T-helper 17 cell (primary cell): ENCODE data around the gene HOXB9. TPM values are rescaled to one million over a fixed set of nuclear protein-coding genes. Genes with fewer than 3 reads are reported as not detected.

Experiments used
- ATAC-seq: fragments of 150-1000 bp; cut with Tn5 transposase; 2 replicates; pipeline ENCODE4 v1.10.0; 2021; ENCODE audit warnings: mild to moderate bottlenecking, moderate library complexity
- DNase-seq, 3 donors: peaks; one replicate each; pipeline versions ENCODE4 v3.0.0 to v3.0.0-alpha.2; 2020 to 2021
- H3K9me3 ChIP-seq: one replicate; pipeline ENCODE4 v1.7.0; 2013; ENCODE audit warnings: low read length, mild to moderate bottlenecking; ENCODE audit not compliant: control insufficient read depth, poor library complexity, severe bottlenecking
- H3K27ac Mint-ChIP-seq: one replicate; pipeline ENCODE4 v1.8.0; 2022; ENCODE audit warnings: mild to moderate bottlenecking, moderate library complexity, mixed read lengths
- H3K27me3 Mint-ChIP-seq: one replicate; pipeline ENCODE4 v1.8.0; 2022; ENCODE audit warnings: mixed read lengths
- H3K36me3 Mint-ChIP-seq: one replicate; pipeline ENCODE4 v1.8.0; 2022; ENCODE audit warnings: low read depth, mixed read lengths
- H3K4me1 Mint-ChIP-seq: one replicate; pipeline ENCODE4 v1.8.0; 2022; ENCODE audit warnings: mild to moderate bottlenecking, mixed read lengths
- H3K4me3 Mint-ChIP-seq: one replicate; pipeline ENCODE4 v1.8.0; 2022; ENCODE audit warnings: mild to moderate bottlenecking, moderate library complexity, mixed read lengths
- total RNA-seq, 4 donors: library from RNA in 2 of 4; stranded (reverse) in 2 of 4; gene quantifications; one replicate each; pipeline ENCODE4 v1.2.3 and lab custom pipeline; 2022 to 2026

HOXB9 gene
- total RNA-seq (under 1 TPM in 1 of 2 donors, not detected in 1; 0.16 TPM), total RNA-seq (lab: John Stamatoyannopoulos, UW) (0 to 0.12 reads per million in 2 donors)

DNA sequence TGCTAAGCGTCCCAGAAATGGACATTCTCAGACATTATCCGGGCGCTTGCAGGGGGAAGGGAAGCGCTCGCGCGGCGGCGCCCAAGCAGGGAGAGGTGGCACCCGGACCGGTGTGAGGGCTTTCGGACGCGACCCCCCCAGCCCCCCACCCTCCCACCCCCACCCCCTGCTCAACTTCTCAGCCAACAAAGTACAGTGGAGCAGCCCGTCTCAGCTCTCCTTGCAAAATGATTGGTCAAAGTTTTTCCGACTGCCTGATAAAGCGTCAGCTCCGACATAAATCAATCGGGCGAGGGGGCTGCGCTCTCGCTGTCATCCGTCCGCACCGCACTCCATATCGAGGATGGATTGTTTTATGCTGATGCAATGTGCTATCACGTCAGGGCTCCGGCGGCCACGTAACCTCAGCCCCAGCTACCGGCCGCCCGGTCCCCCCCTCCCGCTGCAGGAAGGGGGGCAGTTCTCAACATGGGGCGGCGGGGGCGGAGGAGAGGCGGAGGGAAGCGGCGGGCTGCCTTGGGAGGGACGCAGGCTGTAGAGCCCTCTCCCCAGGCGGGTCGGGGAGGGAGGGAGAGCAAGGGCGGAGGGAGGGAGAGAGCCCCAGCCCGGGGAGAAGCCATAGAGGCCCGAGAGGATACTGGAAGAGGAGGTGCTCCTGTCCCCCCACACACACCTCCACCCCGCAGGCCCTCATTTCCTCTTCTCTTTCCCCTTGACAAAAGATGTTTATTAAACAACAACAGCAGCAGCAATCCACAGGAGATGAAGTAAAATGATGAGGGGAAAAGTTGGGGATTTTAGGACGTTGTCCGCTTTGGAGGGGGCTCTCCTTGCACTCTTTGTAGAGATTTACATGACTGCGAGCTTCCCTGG, at the start of gene HOXB9:
Gene HOXB9, minus strand, starts transcription at position 114 of the 873 bp plus-strand sequence. Its CDS starts 89 bp downstream, at position 25.
- H3K27ac Mint-ChIP-seq, result no peak within 1 kb of the TSS
- H3K4me1 Mint-ChIP-seq, result peaks cover 17% of the 10 kb centered on the region
- H3K4me3 Mint-ChIP-seq, result peak within 1 kb of the TSS; percentile 91
- peaks cover 91% of the 10 kb centered on the region for H3K27me3 Mint-ChIP-seq
- H3K36me3 Mint-ChIP-seq, result peaks cover 7% of the 10 kb centered on the region
- ATAC-seq (peak; percentile 54), DNase-seq (no peak)
- no peaks in the 10 kb centered on the region for H3K9me3 ChIP-seq

DNA sequence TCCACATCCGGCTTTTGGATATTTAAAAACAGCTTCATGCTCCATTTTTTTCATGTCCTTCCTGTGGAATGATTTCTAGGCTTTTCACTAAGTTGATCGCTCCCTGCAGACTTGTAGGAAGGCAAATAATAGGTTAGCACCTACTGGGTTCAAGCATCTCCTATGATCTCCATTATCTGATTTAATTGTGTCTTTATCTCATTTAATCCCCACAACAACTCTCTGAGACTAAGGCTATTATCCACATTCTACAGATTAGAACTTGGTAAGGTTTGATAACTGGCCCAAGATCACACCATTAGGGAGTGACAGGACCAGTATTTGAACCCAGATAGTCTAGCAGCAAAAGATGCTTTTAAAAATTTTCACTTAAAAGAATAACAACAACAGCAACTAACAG, 46.2 kb upstream of the HOXB9 start:
- H3K9me3 ChIP-seq, result no peaks in the 10 kb centered on the region
- Mint-ChIP-seq H3K27me3 (peaks cover 62% of the 10 kb centered on the region), H3K27ac (no peak overlapping the region), H3K4me1 (peaks cover 7% of the 10 kb centered on the region), H3K36me3 (peaks cover 5% of the 10 kb centered on the region), H3K4me3 (no peak overlapping the region)
- ATAC-seq (no peak), DNase-seq (no peak)

DNA sequence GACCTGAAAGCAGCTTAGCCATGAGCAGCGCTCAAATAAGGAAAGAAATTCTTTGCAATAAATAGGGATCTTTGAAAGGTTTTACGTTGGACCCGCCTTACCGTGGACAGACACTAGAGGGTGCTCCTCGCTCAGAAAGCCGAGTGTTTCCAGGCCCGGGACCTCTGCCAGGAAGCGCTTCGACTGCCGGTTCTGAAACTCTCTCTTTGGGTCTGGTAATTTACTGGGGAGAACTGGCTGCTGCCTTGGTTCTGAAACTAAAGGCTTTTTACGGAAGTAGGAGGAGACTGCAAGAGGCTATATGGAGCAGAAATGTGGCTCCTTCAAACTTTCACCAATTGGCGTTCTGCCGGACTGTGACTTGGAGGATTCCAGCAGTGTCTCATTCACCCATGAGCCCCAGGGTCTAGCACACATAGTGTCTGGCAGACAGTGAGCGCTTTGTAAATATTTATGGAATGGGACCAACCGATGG, 45.6 kb upstream of the HOXB9 start:
- no peaks in the 10 kb centered on the region for H3K9me3 ChIP-seq
- Mint-ChIP-seq H3K27ac (no peak overlapping the region), H3K36me3 (peaks cover 5% of the 10 kb centered on the region), H3K27me3 (peaks cover 61% of the 10 kb centered on the region), H3K4me1 (peaks cover 7% of the 10 kb centered on the region), H3K4me3 (peak overlapping the region; percentile 81)
- ATAC-seq, result peak; percentile 75
- peak; percentile 47 to 61 (median 47) for DNase-seq

DNA sequence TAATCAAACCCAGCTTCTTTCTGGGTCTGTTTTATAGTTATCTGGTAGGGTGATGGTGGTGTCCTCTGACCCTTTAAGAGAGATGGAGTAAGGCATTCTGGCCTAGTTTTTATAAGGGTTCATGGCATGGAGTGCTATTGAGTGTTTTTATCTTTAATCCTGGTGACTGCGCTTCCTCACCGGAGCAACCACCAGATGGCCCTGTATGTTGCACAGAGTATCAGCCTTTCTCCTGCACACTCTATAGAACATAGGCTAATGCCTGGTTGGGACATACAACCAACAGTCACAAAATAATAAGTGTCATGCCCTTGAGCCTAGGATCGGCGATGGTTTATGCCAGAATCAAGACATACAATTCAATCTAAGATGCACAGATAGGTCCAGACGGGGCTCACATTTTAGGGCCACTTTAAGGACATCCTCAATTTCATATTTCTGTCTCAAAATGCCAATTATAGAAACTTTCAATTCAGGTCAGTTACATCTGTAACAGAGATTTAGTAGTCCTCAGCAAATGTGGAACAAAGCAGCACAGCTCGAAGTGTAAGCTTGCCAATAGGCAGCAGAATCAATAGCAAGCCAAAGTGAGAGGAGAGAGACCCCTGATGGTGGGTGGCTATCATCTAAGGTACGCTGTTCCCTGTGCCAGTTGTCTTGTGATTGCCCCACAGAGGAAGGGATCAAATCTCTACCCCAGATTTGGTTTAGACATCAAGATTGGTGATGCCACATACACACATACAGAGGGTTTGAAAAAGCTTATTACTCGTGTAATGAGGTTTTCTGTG, 37.2 kb upstream of the HOXB9 start:
- ATAC-seq (no peak), DNase-seq (no peak)
- H3K9me3 ChIP-seq, result no peaks in the 10 kb centered on the region
- Mint-ChIP-seq H3K27ac (no peak overlapping the region), H3K4me1 (peaks cover 2% of the 10 kb centered on the region), H3K27me3 (peaks cover 30% of the 10 kb centered on the region), H3K4me3 (no peak overlapping the region), H3K36me3 (peaks cover 5% of the 10 kb centered on the region)

DNA sequence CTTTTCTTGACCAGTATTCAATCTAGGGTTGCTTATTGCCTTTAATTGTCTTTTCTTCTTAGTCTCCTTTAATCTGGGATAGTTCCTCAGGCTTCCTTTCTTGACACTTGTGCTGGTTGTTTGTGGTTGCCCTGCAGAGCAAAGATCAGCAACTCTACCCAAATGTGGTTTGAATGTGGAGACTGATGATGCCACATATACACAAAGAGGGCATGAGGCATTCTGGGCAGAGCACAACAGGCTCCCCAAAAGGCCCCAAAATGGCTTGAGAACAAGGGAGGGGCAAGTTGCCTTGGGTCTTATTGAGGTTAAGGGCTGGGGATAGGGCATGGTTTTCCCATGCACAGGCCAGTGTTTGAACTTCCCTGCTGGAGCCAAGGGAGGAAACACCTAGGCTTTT, 29.8 kb upstream of the HOXB9 start:
- H3K4me3 Mint-ChIP-seq, result no peak overlapping the region
- H3K27me3 Mint-ChIP-seq, result peaks cover 7% of the 10 kb centered on the region
- peaks cover 11% of the 10 kb centered on the region for H3K4me1 Mint-ChIP-seq
- H3K36me3 Mint-ChIP-seq, result peaks cover 2% of the 10 kb centered on the region
- H3K9me3 ChIP-seq, result no peaks in the 10 kb centered on the region
- ATAC-seq (no peak), DNase-seq (no peak)
- no peak overlapping the region for H3K27ac Mint-ChIP-seq

DNA sequence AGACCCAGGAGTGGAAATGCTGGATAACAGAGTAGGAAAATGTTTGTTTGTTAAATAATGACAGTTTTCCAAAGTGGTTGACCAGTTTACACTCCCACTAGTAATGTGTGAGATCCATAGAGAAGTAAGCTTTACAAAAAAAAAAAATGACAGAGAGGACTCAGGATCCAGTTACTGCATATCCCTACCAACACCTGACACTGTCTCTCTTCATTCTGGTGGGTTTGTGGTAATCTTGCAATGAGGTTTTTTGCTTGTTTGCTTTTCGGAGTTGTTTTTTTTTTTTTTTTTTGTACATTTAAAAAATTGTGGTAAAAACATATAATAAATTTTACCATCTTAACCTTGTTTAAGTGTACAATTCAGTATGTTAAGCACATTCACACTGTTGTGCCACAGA, 23.6 kb upstream of the HOXB9 start:
- no peak for ATAC-seq
- peaks cover 4% of the 10 kb centered on the region for H3K36me3 Mint-ChIP-seq
- H3K27me3 Mint-ChIP-seq, result peaks cover 54% of the 10 kb centered on the region
- DNase-seq, result no peak
- H3K4me3 Mint-ChIP-seq, result no peak overlapping the region
- peaks cover 12% of the 10 kb centered on the region for H3K4me1 Mint-ChIP-seq
- no peak overlapping the region for H3K27ac Mint-ChIP-seq
- no peaks in the 10 kb centered on the region for H3K9me3 ChIP-seq

DNA sequence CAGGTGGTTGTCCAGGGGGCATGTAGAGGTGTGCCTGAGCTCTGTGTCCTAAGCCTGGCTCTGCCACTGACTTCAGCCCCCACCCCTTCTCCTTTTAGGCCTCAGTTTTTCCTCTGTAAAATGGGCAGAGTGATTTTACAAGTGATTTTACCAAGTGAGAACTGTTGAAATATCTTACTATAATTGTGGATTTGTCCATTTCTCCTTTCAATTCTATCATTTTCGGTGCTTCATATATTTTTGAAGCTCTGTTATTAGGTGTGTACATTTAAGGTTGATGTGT, 21.7 kb upstream of the HOXB9 start:
- Mint-ChIP-seq H3K27me3 (peaks cover 73% of the 10 kb centered on the region), H3K36me3 (peaks cover 9% of the 10 kb centered on the region), H3K4me1 (peaks cover 15% of the 10 kb centered on the region), H3K4me3 (peak overlapping the region; percentile 96), H3K27ac (no peak overlapping the region)
- DNase-seq (no peak), ATAC-seq (no peak)
- no peaks in the 10 kb centered on the region for H3K9me3 ChIP-seq

DNA sequence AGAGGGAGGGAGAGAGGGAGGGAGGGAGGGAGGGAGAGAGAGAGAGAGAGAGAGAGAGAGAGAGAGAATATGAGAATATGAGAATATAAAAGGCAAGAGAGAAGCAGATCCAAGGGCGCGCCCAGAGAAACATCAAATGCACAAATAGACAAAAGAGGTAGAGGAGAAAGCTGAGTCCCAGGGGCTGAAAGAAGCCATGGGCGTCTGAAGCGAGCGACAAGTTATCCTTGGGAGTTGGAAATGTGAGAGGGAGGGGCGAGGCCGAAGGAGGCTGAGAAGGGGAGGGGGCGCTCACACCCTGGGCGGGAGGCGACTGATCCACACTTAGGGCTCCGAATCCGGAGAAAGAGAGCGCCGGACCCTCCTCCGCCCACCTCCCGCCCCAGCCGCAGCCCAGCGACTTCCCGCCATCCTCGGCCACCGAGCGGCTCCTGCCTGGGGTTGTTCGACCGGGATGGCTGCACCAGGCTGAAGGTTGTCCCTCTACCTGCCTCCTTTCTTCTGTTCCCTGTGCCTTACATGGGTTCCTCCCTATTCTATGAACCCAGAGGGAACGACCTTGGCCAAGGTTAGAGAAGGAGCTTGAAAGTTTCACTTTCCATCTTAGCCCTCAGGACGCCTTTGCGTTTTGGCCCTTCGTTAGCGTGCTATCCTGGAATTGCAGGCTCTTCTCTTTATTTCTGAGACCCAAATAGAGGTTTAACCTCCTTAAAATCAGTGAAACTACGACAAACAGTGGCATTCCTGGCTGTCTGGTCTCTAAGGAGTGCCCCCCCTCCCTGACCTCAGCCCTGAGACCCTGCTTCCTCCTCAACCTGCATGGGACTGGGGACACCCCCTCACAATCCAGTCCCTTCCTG, 21.2 kb upstream of the HOXB9 start:
- Mint-ChIP-seq H3K4me3 (peak overlapping the region; percentile 96), H3K36me3 (peaks cover 9% of the 10 kb centered on the region), H3K27ac (no peak overlapping the region), H3K27me3 (peaks cover 75% of the 10 kb centered on the region), H3K4me1 (peaks cover 15% of the 10 kb centered on the region)
- no peak for DNase-seq
- H3K9me3 ChIP-seq, result no peaks in the 10 kb centered on the region
- no peak for ATAC-seq

DNA sequence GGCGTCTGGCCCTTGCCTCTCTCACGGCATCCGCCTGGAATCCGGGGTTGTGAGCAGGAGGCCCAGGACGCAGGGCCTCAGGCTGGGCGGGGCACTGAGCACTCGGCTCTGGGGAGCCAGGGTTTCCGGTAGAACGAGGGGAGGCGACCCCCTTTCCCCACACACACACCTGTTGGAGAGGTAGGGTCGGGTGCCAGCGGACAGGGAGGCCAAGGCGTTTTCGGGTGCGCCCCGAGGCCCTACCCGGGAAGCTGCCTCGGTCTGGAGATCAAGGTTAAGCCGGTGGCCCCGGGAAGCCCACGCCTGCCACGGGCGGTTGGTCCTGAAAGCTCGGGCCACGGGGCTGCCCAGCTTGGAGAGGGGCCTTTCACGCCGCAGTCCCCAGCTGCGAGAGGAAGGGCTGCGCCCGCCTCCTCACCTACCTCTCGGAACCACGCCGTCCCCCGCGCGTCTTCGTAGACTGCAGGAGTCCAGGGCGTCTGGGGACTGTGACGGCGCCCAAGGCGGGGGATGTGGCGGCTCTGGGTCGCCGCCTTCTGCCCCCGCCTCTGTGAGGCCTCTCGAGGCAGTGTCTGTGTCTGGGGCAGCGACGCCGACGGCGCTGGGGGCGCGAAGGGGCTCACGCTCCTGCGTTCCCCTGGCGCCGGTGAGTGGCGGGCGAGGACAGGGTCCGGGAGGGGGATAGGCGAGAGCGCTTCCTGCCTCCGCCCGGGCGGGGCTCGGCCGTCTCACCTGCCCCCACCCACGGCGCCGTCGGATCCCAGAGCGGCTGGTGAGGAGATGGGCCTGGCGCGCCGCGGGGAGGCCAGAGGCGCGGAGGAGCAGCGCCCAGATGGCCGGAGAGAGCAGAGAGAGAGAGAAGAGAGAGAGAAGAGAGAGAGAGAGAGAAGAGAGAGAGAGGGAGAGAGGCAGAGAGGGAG, 20.3 kb upstream of the HOXB9 start:
- peaks cover 9% of the 10 kb centered on the region for H3K36me3 Mint-ChIP-seq
- H3K9me3 ChIP-seq, result no peaks in the 10 kb centered on the region
- ATAC-seq (peak; percentile 67), DNase-seq (peak in 1 of 3 donors; percentile 11)
- no peak overlapping the region for H3K27ac Mint-ChIP-seq
- peak overlapping the region; percentile 96 for H3K4me3 Mint-ChIP-seq
- H3K27me3 Mint-ChIP-seq, result peaks cover 80% of the 10 kb centered on the region
- peaks cover 16% of the 10 kb centered on the region for H3K4me1 Mint-ChIP-seq

DNA sequence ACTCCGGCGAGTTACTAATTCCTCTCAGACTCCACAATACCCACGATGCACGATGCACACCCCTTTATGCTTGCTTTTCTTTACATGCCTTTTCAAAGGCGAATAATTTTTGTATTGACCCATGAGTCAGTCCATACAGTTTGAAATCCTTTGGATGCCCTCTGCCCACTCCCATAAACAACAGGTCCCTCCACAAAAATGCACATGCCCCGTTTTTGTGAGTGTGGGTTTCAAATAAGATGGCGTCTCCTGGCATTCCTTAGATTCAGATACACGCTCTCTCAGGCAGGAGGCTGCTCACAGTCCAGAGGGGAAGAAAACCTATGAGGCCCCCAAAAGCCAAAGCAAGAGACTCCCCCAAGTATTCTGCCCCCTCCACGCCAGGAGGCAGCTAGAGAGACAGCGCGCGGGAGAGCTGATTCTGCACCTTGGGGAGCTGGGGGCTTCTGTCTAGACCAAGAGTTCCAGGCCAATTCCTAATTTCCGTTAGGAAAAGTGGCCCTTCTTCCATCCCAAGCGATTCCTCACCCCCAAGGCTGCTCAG, 19.6 kb upstream of the HOXB9 start:
- no peak for ATAC-seq
- Mint-ChIP-seq H3K4me1 (peaks cover 19% of the 10 kb centered on the region), H3K27me3 (peaks cover 88% of the 10 kb centered on the region), H3K27ac (no peak overlapping the region), H3K4me3 (peak overlapping the region; percentile 96), H3K36me3 (peaks cover 9% of the 10 kb centered on the region)
- no peaks in the 10 kb centered on the region for H3K9me3 ChIP-seq
- no peak for DNase-seq

DNA sequence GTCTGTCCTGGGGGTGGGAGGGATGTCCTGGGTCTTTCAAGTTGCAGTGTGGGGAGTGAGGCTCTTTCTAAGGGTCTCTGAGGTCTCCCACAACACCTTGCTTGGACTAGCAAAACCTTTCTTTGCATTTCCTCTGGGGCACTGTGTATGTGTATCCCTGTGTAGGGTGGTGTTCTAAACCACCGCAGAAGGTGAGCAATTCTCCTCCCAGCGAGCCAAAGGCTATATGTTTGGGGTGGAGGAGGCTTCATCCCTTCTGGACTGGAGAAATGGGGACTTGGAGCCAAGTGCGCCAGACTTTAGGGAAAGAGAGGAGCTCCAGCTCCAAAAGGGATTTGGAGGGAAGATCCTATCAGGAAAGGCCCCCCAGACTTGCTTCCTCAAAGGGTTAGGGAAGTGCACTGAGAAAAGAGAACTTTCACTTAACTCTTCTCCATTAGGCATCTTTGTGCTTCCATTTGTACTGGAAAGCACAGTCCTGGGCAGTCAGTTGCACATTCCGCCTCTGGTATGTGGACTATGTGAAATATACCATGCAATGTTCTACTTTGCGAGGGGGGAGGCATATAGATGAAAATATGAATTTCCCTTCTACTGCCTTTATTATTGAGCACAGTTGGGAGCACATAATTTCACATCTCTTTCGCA, 18.9 kb upstream of the HOXB9 start:
- Mint-ChIP-seq H3K27ac (no peak overlapping the region), H3K4me1 (peaks cover 19% of the 10 kb centered on the region), H3K4me3 (peak overlapping the region; percentile 21), H3K27me3 (peaks cover 88% of the 10 kb centered on the region), H3K36me3 (peaks cover 9% of the 10 kb centered on the region)
- DNase-seq (no peak), ATAC-seq (no peak)
- H3K9me3 ChIP-seq, result no peaks in the 10 kb centered on the region
